Activated CD8-positive, alpha-beta T cell treated with anti-CD3 and anti-CD28 coated beads for 36 hours (primary cell): ENCODE results near the gene CA5A. TPM values are rescaled to one million over a fixed set of nuclear protein-coding genes. Genes with fewer than 3 reads are reported as not detected.
"Not testable (repeated sequence)": the region's sequence is repeated elsewhere in the genome, so short reads cannot be mapped to it uniquely, and the experiment has no call there.

ENCODE experiments used
- ATAC-seq: fragments of 200-7000 bp; cut with Tn5 transposase; one replicate; pipeline ENCODE4 v1.10.0; 2021; ENCODE audit warnings: mild to moderate bottlenecking, moderate library complexity
- CTCF ChIA-PET: fragments of 350-600 bp; sonication (Branson Sonifier 250); formaldehyde crosslinking; loops from one replicate; lab custom pipeline; 2021; ENCODE audit warnings: antibody characterized with exemption; lab: Charles Lee
- POLR2A ChIA-PET: fragments of 350-600 bp; sonication (Branson Sonifier 250); formaldehyde crosslinking; loops from one replicate; lab custom pipeline; 2021; ENCODE audit warnings: antibody characterized with exemption; lab: Charles Lee
- DNase-seq: peaks from one replicate; pipeline ENCODE4 v3.0.0-alpha.2; 2020
- H3K27ac Mint-ChIP-seq: one replicate; pipeline ENCODE4 v1.8.0; 2021; ENCODE audit warnings: mild to moderate bottlenecking, mixed read lengths
- H3K27me3 Mint-ChIP-seq: one replicate; pipeline ENCODE4 v1.8.0; 2021; ENCODE audit warnings: mixed read lengths
- H3K36me3 Mint-ChIP-seq: one replicate; pipeline ENCODE4 v1.8.0; 2021; ENCODE audit warnings: low read depth, mixed read lengths
- H3K4me1 Mint-ChIP-seq: one replicate; pipeline ENCODE4 v1.8.0; 2021; ENCODE audit warnings: low read depth, mixed read lengths
- H3K4me3 Mint-ChIP-seq: one replicate; pipeline ENCODE4 v1.8.0; 2021; ENCODE audit warnings: mild to moderate bottlenecking, moderate library complexity, mixed read lengths
- H3K9me3 Mint-ChIP-seq: one replicate; pipeline ENCODE4 v1.8.0; 2021; ENCODE audit warnings: mixed read lengths
- intact Hi-C: fragments of 100-400 bp; cut with micrococcal nuclease; formaldehyde crosslinking; loops from one replicate; pipeline ENCODE4 v1.10.0; 2022
- total RNA-seq, 2 experiments: library from RNA; stranded (reverse); gene quantifications; one replicate each; pipeline ENCODE4 v1.2.3, GENCODE V29; 2021
- TF ChIP-seq, protein P1 (sequence below): fragments of 200-600 bp; IDR thresholded peaks from one replicate; pipeline ENCODE4 v1.8.0; 2022; ENCODE audit warnings: antibody characterized with exemption, mild to moderate bottlenecking

CA5A gene
- total RNA-seq, 2 experiments from 2014 or later, result not detected

GRCh38 chr16:87874639-87875427 lies 61.5 kb downstream of the CA5A start:
- Mint-ChIP-seq H3K27me3 (no peaks in the 10 kb centered on the region), H3K4me3 (peak overlapping the region; percentile 64), H3K4me1 (peaks cover 69% of the 10 kb centered on the region), H3K27ac (peak overlapping the region; percentile 98), H3K9me3 (peaks cover 6% of the 10 kb centered on the region), H3K36me3 (no peaks in the 10 kb centered on the region)
- TF ChIP-seq, protein P1, sequence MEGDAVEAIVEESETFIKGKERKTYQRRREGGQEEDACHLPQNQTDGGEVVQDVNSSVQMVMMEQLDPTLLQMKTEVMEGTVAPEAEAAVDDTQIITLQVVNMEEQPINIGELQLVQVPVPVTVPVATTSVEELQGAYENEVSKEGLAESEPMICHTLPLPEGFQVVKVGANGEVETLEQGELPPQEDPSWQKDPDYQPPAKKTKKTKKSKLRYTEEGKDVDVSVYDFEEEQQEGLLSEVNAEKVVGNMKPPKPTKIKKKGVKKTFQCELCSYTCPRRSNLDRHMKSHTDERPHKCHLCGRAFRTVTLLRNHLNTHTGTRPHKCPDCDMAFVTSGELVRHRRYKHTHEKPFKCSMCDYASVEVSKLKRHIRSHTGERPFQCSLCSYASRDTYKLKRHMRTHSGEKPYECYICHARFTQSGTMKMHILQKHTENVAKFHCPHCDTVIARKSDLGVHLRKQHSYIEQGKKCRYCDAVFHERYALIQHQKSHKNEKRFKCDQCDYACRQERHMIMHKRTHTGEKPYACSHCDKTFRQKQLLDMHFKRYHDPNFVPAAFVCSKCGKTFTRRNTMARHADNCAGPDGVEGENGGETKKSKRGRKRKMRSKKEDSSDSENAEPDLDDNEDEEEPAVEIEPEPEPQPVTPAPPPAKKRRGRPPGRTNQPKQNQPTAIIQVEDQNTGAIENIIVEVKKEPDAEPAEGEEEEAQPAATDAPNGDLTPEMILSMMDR, result no peak
- ChIA-PET POLR2A (interaction anchor here (0.7 to 4.2 kb wide), 18 partner anchors 8 to 109 kb away, joined by 3 to 37 read pairs (median 4); partner anchors contain the start of gene KLHDC4), CTCF (interaction anchor here (0.7 to 13.0 kb wide), 17 partner anchors 8 to 239 kb away, joined by 3 to 305 read pairs (median 4); no protein-coding TSS in a partner anchor)
- ATAC-seq (peak; percentile 74), DNase-seq (peak; percentile 96)
- intact Hi-C loops, result loop anchor here (1.0 to 5.0 kb wide), 2 partner anchors 20 to 32 kb away; no protein-coding TSS in a partner anchor

GRCh38 chr16:87870418-87871291 lies 65.7 kb downstream of the CA5A start:
- H3K36me3 Mint-ChIP-seq, result peaks cover 32% of the 10 kb centered on the region
- not testable (repeated sequence) for H3K9me3 Mint-ChIP-seq, ATAC-seq, DNase-seq, H3K27me3 Mint-ChIP-seq
- H3K4me3 Mint-ChIP-seq, result peak overlapping the region; percentile 37
- peak overlapping the region; percentile 88 for H3K27ac Mint-ChIP-seq
- peaks cover 49% of the 10 kb centered on the region for H3K4me1 Mint-ChIP-seq
- ChIA-PET POLR2A (interaction anchor here (0.6 to 8.5 kb wide), 12 partner anchors 14 to 235 kb away, joined by 3 to 106 read pairs (median 4); partner anchors contain the start of gene KLHDC4), CTCF (interaction anchor here (0.7 to 13.0 kb wide), 37 partner anchors 11 to 488 kb away, joined by 3 to 305 read pairs (median 7); partner anchors contain the start of genes BANP, FBXO31 and KLHDC4)
- intact Hi-C loops, result loop anchor here (1.0 to 5.0 kb wide), 2 partner anchors 37 to 92 kb away; no protein-coding TSS in a partner anchor

DNA sequence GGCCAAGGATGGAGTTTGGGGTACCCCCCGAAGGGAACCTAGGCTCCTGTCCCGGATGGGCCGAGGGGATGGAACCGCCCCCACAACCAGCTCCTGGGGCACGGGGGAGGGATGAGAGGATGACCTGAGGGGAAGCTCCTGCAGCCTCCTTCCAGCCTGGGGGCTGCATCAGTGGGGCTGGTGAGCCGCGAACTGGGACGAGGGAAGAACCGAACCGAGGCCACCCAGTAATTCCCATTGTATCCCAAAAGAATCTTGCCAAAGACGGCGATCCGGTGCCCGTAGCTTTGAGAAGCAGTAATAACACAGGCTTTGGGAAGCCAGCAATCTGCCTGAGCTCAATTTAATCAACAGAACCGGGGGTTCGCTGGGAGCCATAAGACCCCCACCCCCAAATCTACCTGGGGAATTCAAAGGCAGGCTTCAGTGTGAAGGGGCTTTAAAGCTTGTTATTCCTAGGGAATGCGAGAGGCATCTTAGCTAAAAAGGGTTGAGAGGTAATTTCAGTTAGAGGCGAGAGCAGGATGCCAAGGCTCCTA lies 66.4 kb downstream of the CA5A start:
- ChIA-PET CTCF (interaction anchor here (5.3 to 13.0 kb wide), 3 partner anchors 20 to 90 kb away, joined by 36 to 305 read pairs (median 178); no protein-coding TSS in a partner anchor), POLR2A (interaction anchor here (0.5 to 8.5 kb wide), 12 partner anchors 12 to 189 kb away, joined by 3 to 106 read pairs (median 4); partner anchors contain the start of gene KLHDC4)
- not testable (repeated sequence) for H3K9me3 Mint-ChIP-seq, H3K27me3 Mint-ChIP-seq, DNase-seq, ATAC-seq
- peaks cover 45% of the 10 kb centered on the region for H3K4me1 Mint-ChIP-seq
- H3K27ac Mint-ChIP-seq, result peak overlapping the region; percentile 68
- intact Hi-C loops, result loop anchor here (5.0 kb wide), 1 partner anchor 37 kb away; no protein-coding TSS in a partner anchor
- H3K36me3 Mint-ChIP-seq, result peaks cover 38% of the 10 kb centered on the region
- peak overlapping the region; percentile 37 for H3K4me3 Mint-ChIP-seq

DNA sequence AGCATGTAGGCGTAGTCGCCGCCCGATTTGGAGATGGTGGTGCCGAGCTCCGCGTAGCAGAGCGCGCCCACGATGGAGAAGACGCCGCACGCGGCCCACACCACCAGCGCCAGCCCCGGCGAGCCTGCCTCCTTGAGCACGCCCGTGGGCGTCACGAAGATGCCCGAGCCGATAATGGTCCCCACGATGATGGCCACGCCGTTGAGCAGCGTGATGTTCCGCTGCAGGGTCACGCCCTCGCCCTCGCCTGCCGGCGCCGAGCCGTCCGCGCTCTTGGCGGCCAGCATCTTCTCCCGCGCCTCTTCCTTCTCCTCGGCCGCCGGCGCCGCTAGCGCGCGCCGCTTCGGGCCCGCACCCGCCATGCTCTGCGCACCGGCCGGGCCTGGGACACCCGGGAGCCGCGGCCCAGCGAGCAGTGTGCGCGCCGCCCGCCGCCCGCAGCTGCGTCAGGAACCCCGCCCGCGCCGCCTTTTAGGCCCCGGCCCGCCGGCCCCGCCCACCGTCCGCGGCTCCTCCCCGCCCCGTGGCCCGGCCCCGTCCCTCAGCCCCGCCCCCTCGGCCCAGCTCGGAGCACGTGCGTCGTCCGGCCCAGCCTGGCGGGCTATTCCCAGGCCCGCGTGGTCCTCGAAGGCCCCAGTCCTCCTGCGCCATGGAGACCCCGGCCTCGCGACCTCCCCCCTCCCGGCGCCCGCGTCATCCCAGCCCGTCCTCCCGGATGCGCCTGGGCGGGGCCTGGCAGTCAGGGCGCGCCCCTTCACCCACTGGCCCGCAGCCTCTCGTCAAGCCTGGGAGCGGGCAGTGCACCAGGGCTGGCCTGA lies 67.1 kb downstream of the CA5A start, which contains the start of gene SLC7A5:
Gene SLC7A5 (minus strand): TSS at position 447 of the 818 bp plus-strand sequence. CDS start 85 bp downstream, at position 362.
- intact Hi-C loops, H3K9me3 Mint-ChIP-seq, H3K27me3 Mint-ChIP-seq: not testable (repeated sequence)
- CTCF ChIA-PET, result interaction anchor here (1.2 to 13.0 kb wide), 4 partner anchors 20 to 92 kb away, joined by 3 to 305 read pairs (median 107); no protein-coding TSS in a partner anchor
- Mint-ChIP-seq H3K4me3 (peak within 1 kb of the TSS; percentile 100), H3K36me3 (peaks cover 45% of the 10 kb centered on the region), H3K4me1 (peaks cover 45% of the 10 kb centered on the region), H3K27ac (peak within 1 kb of the TSS; percentile 100)
- POLR2A ChIA-PET, result interaction anchor here (0.5 to 8.5 kb wide), 16 partner anchors 10 to 189 kb away, joined by 3 to 106 read pairs (median 4); partner anchors contain the start of gene KLHDC4
- DNase-seq, result peak; percentile 88
- peak; percentile 68 for ATAC-seq

DNA sequence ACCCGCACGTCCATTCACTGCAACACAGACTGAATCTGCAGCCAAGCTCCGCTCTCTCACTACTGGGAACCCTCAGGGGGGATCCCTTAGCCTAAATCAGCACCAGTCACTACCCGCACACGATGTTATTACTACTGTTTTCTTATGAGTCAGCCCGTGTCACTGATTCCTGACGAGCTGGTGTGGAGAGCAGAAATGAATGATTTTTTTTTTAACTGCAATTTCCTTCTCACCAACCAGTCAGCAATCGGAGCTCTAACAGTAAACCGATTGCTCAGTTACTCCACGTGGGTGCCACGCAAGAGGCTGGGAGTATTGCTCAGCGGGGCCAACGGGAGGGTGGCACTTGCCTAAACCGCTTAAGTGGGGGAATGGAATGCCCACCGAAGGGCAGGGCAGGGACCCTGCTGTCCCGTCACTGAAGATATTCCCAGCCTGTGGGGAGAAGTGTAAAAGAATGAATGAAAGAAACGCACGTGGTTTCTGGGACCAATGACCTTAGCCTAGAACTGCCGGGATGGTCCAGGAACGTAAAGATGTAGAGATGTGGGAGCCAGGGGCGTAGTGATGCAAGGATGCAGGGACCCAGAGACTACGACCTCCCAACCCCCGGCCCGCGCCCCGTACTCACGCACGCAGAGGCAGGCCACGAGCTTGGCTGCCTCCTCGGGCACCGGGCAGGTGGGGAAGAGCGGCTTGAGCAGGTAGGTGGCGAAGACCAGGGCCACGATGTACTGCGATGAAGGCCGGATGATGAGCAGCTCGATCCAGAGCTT lies 67.9 kb downstream of the CA5A start:
- H3K27me3 Mint-ChIP-seq, H3K9me3 Mint-ChIP-seq, intact Hi-C loops: not testable (repeated sequence)
- peaks cover 49% of the 10 kb centered on the region for H3K36me3 Mint-ChIP-seq
- peak overlapping the region; percentile 100 for H3K27ac Mint-ChIP-seq
- peak; percentile 55 for ATAC-seq
- ChIA-PET POLR2A (interaction anchor here (0.6 to 8.5 kb wide), 16 partner anchors 9 to 103 kb away, joined by 3 to 106 read pairs (median 5); partner anchors contain the start of gene KLHDC4), CTCF (interaction anchor here (0.6 to 13.0 kb wide), 4 partner anchors 19 to 91 kb away, joined by 3 to 305 read pairs (median 90); no protein-coding TSS in a partner anchor)
- DNase-seq, result peak; percentile 88
- peaks cover 48% of the 10 kb centered on the region for H3K4me1 Mint-ChIP-seq
- H3K4me3 Mint-ChIP-seq, result peak overlapping the region; percentile 100

DNA sequence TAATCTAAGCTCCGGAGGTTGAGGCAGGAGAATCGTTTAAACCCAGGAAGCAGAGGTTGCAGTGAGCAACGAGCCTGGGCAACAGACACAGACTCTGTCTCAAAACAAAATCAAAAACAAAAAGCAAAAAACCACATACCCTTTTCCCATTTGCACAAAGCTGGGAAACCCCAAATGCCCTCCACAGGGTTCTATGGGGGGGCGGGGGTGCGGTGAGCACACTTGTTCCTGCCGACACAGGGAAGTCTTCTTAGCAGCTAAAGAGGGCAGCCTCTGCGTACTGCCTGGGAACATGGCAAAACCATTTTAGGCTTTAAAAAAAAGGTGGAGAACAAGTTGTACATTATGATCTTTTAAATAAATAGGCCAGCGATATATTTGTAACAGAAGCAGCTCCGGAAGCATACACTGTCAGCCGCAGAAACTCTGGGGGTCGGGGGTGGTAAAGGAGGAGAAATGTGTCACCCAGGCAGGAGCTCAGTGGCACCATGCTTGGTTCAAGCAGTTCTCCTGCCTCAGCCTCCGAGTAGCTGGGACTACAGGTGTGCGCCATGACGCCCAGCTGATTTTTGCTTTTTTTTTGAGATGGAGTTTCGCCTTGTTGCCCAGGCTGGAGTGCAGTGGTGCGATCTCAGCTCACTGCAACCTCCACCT lies 70.3 kb downstream of the CA5A start:
- POLR2A ChIA-PET, result interaction anchor here (1.1 to 8.5 kb wide), 10 partner anchors 9 to 86 kb away, joined by 3 to 106 read pairs (median 8); no protein-coding TSS in a partner anchor
- DNase-seq, result peak; percentile 77
- H3K4me3 Mint-ChIP-seq, result peak overlapping the region; percentile 100
- H3K9me3 Mint-ChIP-seq, H3K27me3 Mint-ChIP-seq, intact Hi-C loops: not testable (repeated sequence)
- CTCF ChIA-PET, result interaction anchor here (0.7 to 13.0 kb wide), 6 partner anchors 9 to 230 kb away, joined by 3 to 305 read pairs (median 6); no protein-coding TSS in a partner anchor
- peaks cover 48% of the 10 kb centered on the region for H3K4me1 Mint-ChIP-seq
- peak; percentile 7 for ATAC-seq
- H3K27ac Mint-ChIP-seq, result peak overlapping the region; percentile 100
- peaks cover 64% of the 10 kb centered on the region for H3K36me3 Mint-ChIP-seq
